Esophagus (tissue), 2 donors: ENCODE measurements around the gene NFE2L2. TPM values are rescaled to one million over a fixed set of nuclear protein-coding genes. Genes with fewer than 3 reads are reported as not detected.
A peak's percentile ranks its signal among the peaks of the same experiment; 100 is the strongest.
"Not testable (repeated sequence)": the region's sequence is repeated elsewhere in the genome, so short reads cannot be mapped to it uniquely, and the experiment has no call there.

Experiments used
- H3K27ac ChIP-seq, 2 donors: one replicate each; pipeline ENCODE4 v1.5.1; 2013; ENCODE audit warnings: low read depth in 2 of 2, mild to moderate bottlenecking in 2 of 2, inconsistent platforms in 1 of 2, low read length in 1 of 2, moderate library complexity in 1 of 2
- H3K27me3 ChIP-seq, 2 donors: one replicate each; pipeline ENCODE4 v1.6.1; 2013; ENCODE audit warnings: low read length in 2 of 2, control low read depth in 1 of 2, mild to moderate bottlenecking in 1 of 2; ENCODE audit not compliant: insufficient read depth in 2 of 2, control insufficient read depth in 1 of 2
- H3K36me3 ChIP-seq, 2 donors: one replicate each; pipeline ENCODE4 v1.6.1; 2013; ENCODE audit warnings: low read length in 1 of 2; ENCODE audit not compliant: control insufficient read depth in 2 of 2, insufficient read depth in 2 of 2
- H3K4me1 ChIP-seq, 2 donors: one replicate each; pipeline ENCODE4 v1.6.1; 2013; ENCODE audit warnings: low read length in 1 of 2; ENCODE audit not compliant: control insufficient read depth in 2 of 2, insufficient read depth in 2 of 2
- H3K4me3 ChIP-seq, 2 donors: one replicate each; pipeline ENCODE4 v1.5.1; 2013; ENCODE audit warnings: low read length in 2 of 2, mild to moderate bottlenecking in 2 of 2, low read depth in 1 of 2, moderate library complexity in 1 of 2
- H3K9me3 ChIP-seq, 2 donors: one replicate each; pipeline ENCODE4 v1.6.1; 2013; ENCODE audit warnings: mild to moderate bottlenecking in 2 of 2, low read depth in 1 of 2, low read length in 1 of 2, moderate library complexity in 1 of 2; ENCODE audit not compliant: control insufficient read depth in 2 of 2, insufficient read depth in 1 of 2
- WGBS, 2 donors: extraction: QIAGEN DNeasy Blood & Tissue Kit; methylation state at CpG; one replicate each; pipeline ENCODE4 v1.1.7; 2013; 5-methylcytosine and 5-hydroxymethylcytosine counted together
- polyA plus RNA-seq, 2 donors: library from polyadenylated mRNA; stranded (reverse); fragments of 200-250 nt; gene quantifications; one replicate each; pipeline ENCODE4 v1.2.3, GENCODE V29; 2013
- donor health status: healthy with polysubstance abuse.
- donor health status: Bipolar disorder and iron deficiency.

NFE2L2 gene
- polyA plus RNA-seq, 2 donors = 91.9 to 155 TPM

DNA sequence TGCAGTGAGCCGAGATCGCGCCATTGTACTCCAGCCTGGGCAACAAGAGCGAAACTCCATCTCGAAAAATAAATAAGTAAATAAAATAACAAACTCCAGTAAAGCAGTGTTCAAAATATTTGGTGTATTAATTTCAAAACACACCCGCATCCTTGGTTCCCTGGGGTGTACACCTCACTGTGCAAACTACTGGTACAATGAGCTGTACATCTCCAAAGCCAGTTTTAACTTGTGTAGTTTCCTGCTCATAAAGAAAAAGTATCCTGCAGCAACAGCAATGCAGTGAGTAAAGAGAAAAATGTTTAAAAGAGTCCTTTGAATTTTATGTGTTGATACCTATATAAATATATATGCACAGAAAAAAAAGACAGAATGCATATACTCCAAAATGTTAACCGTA lies 4.4 kb upstream of the NFE2L2 start:
- 76 to 89% methylated on average over 7 of the region's 7 CpGs for WGBS, 2 donors
- H3K9me3 ChIP-seq = no peaks in the 10 kb centered on the region
- no peak overlapping the region for H3K4me3 ChIP-seq
- H3K27ac ChIP-seq = peak overlapping the region in 1 of 2 donors; percentile 63
- H3K36me3 ChIP-seq = no peaks in the 10 kb centered on the region
- no peaks in the 10 kb centered on the region for H3K4me1 ChIP-seq
- no peaks in the 10 kb centered on the region for H3K27me3 ChIP-seq

- 61 to 66% methylated on average over 8 of the region's 8 CpGs for WGBS, 2 donors
- Histone ChIP-seq H3K9me3 (no peaks in the 10 kb centered on the region), H3K27me3 (no peaks in the 10 kb centered on the region), H3K27ac (peak overlapping the region in 1 of 2 donors; percentile 63), H3K4me1 (no peaks in the 10 kb centered on the region), H3K36me3 (no peaks in the 10 kb centered on the region), H3K4me3 (no peak overlapping the region)
Measured at GRCh38 chr2:177268187-177268871, 3.8 kb upstream of the NFE2L2 start.

DNA sequence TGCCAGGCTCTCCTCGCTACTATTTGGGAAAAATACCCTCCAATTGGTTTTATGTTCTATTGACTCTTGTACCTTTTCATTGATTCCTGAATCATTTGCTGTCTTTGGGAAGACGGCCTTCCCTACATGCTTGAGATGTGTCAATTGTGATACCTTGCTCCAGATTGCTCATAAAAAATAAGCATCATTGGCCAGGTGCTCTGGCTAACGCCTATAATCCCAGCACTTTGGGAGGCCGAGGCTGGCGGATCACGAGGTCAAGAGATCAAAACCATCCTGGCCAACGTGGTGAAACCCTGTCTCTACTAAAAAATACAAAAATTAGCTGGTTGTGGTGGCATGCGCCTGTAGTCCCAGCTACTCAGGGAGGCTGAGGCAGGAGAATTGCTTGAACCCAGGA lies 2.4 kb upstream of the NFE2L2 start:
- H3K36me3 ChIP-seq, H3K4me1 ChIP-seq, H3K4me3 ChIP-seq, H3K27me3 ChIP-seq, H3K9me3 ChIP-seq: not testable (repeated sequence)
- peak overlapping the region; percentile 63 to 87 for H3K27ac ChIP-seq
- 66 to 70% methylated on average over 8 of the region's 8 CpGs for WGBS, 2 donors

DNA sequence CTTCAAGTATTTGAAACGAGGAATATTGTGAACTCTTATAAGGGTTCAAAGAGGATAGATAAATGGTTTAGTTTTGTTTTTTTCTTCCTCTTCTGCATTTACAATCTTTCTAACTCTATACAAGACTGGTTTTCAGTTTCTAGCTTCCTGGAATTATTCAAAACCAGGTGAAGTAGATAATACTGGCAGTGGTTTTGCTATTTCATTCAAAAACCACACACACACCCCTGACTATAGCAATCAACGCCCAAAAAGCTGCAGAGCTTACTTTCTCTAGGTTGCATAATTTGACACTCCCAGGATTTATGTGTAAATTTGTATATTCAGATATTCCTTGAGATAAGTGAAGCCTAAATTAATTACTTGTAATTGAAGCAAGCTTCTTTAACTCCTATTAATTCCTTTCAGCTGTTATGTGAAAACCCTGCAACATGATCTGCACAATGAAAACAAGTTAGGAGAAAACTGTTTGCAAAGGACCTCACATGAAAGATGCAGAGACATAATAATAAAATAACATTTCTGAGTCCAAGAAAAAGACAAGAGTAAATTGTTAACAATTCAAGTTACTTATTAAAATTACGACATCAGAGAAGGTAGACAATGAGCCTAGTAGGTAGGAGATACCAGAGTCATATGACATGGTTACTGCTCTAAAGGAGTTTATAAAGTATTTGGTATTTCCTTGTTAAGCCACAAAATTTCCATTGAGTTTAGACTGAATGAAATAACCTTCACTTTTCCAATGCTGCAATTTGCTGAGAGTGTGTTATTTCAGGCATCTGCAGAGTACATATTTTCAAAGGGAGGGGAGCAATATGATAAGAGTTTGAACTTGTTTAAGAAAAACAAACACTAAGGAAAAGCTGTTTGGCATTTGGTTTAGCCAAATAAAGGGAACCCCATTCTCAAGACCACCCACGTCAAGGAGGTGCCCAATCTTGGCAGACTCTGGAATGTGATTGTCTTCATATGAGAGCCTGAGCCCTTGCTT lies 1.6 kb upstream of the NFE2L2 start:
- no peaks in the 10 kb centered on the region for H3K36me3 ChIP-seq
- H3K27ac ChIP-seq = peak overlapping the region; percentile 81 to 87
- H3K27me3 ChIP-seq = no peaks in the 10 kb centered on the region
- whole genome bisulfite sequencing, 2 donors = 8 to 22% methylated on average over 4 of the region's 4 CpGs
- no peaks in the 10 kb centered on the region for H3K9me3 ChIP-seq
- H3K4me3 ChIP-seq = no peak overlapping the region
- no peaks in the 10 kb centered on the region for H3K4me1 ChIP-seq

GRCh38 chr2:177264209-177264692 lies 276 bp downstream of the NFE2L2 start:
- no peaks in the 10 kb centered on the region for H3K27me3 ChIP-seq
- 1% methylated on average over 52 to 61 of the region's 61 CpGs for WGBS, 2 donors
- peak overlapping the region; percentile 81 to 98 for H3K4me3 ChIP-seq
- H3K4me1 ChIP-seq = no peaks in the 10 kb centered on the region
- H3K27ac ChIP-seq = peak overlapping the region; percentile 97 to 100
- no peaks in the 10 kb centered on the region for H3K36me3 ChIP-seq
- H3K9me3 ChIP-seq = no peaks in the 10 kb centered on the region

GRCh38 chr2:177263451-177264208 lies 897 bp downstream of the NFE2L2 start:
- no peaks in the 10 kb centered on the region for H3K9me3 ChIP-seq
- 0 to 1% methylated on average over 77 to 81 of the region's 81 CpGs for WGBS, 2 donors
- H3K4me1 ChIP-seq = peaks cover 0 to 3% of the 10 kb centered on the region in 2 donors
- H3K27me3 ChIP-seq = no peaks in the 10 kb centered on the region
- H3K36me3 ChIP-seq = no peaks in the 10 kb centered on the region
- peak overlapping the region; percentile 81 to 98 for H3K4me3 ChIP-seq
- H3K27ac ChIP-seq = peak overlapping the region; percentile 97 to 100

GRCh38 chr2:177262958-177263450 lies 1.5 kb downstream of the NFE2L2 start:
- Histone ChIP-seq H3K9me3 (no peaks in the 10 kb centered on the region), H3K4me3 (peak overlapping the region; percentile 81 to 98), H3K27me3 (no peaks in the 10 kb centered on the region), H3K27ac (peak overlapping the region; percentile 97 to 100), H3K36me3 (no peaks in the 10 kb centered on the region), H3K4me1 (peaks cover 0 to 3% of the 10 kb centered on the region in 2 donors)
- 1 to 2% methylated on average over 6 of the region's 6 CpGs for WGBS, 2 donors

GRCh38 chr2:177262092-177262491 lies 2.4 kb downstream of the NFE2L2 start:
- Histone ChIP-seq H3K4me3 (peak overlapping the region; percentile 39 to 81), H3K27me3 (no peaks in the 10 kb centered on the region), H3K9me3 (no peaks in the 10 kb centered on the region), H3K4me1 (peaks cover 2 to 3% of the 10 kb centered on the region in 2 donors), H3K27ac (peak overlapping the region in 1 of 2 donors; percentile 83), H3K36me3 (no peaks in the 10 kb centered on the region)
- WGBS, 2 donors = 9% methylated on average over 2 of the region's 2 CpGs
